HFF-Myc (cell line): ENCODE results near the gene NELFB.

Source experiments
- DNase-seq: peaks from one replicate; pipeline ENCODE4 v3.0.0-alpha.2; 2011; ENCODE audit warnings: low read depth; ENCODE audit errors: extremely low read depth
- H3K4me3 ChIP-seq: replicated peaks from 2 replicates; pipeline ENCODE4 v1.5.1; 2011; ENCODE audit warnings: low read depth, mild to moderate bottlenecking, control low read depth, low read length
- TF ChIP-seq, protein P1 (sequence below): IDR thresholded peaks from 2 replicates; pipeline ENCODE4 v1.5.1; 2012; ENCODE audit warnings: mild to moderate bottlenecking, low read depth, low read length, control low read depth; ENCODE audit errors: missing control alignments

Gene NELFB

DNA sequence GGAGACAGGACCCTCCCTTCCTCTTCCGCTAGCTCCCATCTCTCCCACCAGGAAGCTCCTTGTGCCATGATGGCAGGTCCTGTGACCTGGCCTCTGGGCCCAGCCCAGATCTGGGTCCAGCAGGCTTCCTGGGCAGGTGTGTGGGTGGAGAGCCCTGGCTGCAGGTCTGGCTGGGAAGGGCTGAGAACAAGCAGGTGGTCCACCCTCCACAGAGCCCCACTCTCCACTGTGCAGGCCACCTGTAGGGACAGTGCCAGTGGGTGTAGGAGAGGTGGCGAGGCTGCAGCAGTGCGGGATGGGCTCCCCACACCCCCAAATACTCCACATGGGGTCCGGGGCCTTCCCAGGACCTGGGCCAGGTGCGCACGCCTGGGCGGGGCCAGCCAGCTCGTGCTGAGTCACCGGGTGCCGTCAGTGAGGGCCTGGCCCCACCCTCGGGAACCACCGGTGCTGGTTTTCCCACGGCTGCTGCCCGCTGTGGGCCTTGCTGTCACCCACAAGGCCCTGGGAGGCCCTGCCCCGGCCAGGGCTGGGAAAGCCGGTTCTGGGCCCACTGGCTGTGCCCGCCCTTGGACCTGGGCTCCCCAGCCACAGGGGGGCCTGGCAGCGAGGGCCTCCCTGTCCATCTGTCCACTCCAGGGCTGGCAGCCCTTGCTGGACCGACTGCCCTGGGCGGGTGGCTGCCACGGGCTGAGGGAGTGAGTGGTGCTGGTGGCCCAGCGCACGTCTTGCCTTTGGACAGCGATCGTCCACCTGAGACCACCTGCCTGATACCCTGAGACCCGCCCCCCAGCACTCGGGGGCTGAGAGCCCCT is 56.3 kb downstream of the NELFB start:
- no peak overlapping the region for H3K4me3 ChIP-seq
- TF ChIP-seq, protein P1, sequence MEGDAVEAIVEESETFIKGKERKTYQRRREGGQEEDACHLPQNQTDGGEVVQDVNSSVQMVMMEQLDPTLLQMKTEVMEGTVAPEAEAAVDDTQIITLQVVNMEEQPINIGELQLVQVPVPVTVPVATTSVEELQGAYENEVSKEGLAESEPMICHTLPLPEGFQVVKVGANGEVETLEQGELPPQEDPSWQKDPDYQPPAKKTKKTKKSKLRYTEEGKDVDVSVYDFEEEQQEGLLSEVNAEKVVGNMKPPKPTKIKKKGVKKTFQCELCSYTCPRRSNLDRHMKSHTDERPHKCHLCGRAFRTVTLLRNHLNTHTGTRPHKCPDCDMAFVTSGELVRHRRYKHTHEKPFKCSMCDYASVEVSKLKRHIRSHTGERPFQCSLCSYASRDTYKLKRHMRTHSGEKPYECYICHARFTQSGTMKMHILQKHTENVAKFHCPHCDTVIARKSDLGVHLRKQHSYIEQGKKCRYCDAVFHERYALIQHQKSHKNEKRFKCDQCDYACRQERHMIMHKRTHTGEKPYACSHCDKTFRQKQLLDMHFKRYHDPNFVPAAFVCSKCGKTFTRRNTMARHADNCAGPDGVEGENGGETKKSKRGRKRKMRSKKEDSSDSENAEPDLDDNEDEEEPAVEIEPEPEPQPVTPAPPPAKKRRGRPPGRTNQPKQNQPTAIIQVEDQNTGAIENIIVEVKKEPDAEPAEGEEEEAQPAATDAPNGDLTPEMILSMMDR, result no peak
- DNase-seq, result no peak

DNA sequence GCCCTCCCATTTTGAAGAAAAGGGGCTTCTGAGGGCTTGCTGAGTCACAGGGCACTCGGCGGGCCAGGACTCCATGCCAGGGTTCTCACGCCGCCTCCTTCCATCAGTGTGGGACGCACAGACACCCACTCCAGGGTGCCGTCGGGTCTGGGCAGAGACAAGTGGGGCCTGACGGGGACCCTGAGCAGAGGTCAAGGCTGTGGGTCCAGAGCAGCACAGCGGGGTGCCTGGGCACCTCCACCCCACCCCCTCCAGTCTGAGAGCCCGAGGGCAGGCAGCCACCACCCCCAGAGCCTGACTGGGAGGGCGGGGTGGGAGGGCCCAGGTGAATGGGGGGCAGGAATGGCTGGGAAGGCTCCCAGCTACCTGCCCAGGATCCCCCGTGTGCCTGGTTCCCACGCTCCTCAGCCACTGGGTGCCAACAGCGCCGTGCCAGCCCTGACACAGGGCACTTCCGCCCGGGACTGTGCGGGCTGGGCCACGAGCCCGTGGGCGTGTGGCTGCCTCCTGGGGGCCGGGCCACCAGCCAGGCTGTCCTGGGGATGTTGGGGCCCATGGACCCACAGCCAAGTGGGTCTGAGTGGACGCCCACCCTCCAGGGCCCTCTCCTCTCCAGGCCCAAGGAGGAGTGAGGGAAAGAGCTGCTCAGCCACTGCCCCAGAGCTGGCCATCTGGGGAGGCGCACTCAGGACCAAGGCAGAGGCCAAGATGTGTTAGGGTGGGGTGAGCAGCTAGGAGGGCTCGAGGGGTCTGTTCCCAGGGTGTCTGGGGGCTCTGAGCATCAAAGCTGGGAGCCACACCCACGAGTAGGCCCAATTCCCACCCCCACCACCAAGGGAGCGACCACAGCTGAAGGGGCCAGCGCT is 57.1 kb downstream of the NELFB start:
- no peak overlapping the region for H3K4me3 ChIP-seq
- DNase-seq, result no peak
- TF ChIP-seq, protein P1, result no peak

DNA sequence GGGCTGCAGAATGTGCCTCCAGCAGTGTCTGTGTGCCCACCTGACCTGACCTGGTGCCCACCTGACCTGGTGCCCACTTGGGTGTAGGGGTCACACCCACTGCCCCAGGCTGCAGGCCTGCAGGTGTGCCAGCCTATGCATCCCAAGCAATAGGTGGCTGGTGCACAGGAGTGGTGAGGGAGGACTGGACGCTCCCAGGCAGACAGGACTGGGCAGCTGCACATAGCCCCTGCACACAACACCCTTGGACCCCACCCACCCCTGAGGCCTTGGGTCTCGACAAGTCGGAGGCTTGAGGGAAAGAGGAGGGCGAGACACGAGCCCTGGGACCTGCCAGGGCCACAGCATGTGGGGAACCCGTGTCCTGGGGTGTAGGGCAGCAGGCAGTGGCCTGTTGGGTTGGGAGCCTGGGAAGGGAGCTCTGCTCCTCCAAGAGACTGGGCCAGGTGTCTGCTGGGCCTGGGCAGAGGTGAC is 57.8 kb downstream of the NELFB start:
- no peak for DNase-seq
- H3K4me3 ChIP-seq, result no peak overlapping the region
- TF ChIP-seq, protein P1, result no peak

DNA sequence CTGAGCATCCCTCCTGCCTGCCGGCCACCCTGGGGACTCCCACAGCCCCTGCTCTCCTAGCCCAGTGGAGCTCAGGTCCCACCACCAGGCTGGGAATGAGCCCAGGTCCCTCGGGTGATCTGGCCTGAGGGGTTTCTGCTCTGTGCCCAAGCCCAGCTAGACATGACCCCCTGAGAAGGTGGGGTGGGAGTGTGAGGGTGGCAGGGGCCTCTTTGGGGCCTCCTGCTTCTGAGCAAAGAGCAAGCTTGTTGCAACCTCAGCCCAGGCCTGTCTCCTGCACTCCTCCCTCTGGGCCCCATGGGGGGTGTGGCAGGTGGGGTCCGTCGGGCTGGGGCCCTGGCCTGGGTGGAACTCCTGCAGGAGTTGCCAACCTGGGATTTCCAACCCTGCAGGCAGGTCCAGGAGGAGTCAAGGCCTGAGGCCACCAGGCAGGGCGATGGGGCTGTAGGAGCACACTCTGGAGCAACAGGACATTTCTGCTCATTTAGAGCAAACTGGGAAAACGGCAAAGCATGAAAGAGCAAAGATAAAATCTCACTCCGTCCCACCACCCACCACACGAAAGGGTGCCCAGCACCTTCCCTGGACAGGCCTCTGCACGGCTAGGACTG is 58.3 kb downstream of the NELFB start:
- DNase-seq, result no peak
- TF ChIP-seq, protein P1, result no peak
- no peak overlapping the region for H3K4me3 ChIP-seq

DNA sequence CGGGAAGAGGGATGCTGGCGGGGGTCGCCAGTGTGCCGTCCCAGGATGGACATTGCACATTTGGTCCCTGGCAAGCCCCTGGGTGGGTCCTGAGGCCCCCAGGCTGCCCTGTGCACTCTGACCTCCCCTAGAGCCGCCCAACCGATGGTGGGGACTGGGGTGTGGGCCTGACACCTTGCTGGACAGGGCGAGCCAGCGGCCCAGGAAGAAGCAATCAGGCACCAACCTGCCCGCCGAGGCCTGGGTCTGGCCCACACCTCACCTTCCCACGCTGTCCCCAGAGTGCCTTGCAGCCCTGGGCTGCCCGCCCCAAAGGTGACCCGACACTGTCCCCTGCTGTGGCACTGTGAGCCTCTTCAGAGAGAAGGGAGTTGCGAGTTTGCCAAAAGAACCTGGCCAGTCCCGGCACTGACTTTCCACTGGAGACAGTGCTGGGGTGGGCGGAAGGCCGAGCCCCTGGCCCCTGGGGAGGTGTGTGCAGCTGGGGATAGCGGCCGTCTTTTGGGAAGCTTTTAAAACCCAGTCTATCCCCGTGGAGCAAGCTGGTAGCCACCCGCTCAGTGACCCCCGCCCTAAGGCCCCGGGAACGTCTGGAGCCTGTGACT is 58.9 kb downstream of the NELFB start:
- TF ChIP-seq, protein P1, result no peak
- no peak for DNase-seq
- no peak overlapping the region for H3K4me3 ChIP-seq

DNA sequence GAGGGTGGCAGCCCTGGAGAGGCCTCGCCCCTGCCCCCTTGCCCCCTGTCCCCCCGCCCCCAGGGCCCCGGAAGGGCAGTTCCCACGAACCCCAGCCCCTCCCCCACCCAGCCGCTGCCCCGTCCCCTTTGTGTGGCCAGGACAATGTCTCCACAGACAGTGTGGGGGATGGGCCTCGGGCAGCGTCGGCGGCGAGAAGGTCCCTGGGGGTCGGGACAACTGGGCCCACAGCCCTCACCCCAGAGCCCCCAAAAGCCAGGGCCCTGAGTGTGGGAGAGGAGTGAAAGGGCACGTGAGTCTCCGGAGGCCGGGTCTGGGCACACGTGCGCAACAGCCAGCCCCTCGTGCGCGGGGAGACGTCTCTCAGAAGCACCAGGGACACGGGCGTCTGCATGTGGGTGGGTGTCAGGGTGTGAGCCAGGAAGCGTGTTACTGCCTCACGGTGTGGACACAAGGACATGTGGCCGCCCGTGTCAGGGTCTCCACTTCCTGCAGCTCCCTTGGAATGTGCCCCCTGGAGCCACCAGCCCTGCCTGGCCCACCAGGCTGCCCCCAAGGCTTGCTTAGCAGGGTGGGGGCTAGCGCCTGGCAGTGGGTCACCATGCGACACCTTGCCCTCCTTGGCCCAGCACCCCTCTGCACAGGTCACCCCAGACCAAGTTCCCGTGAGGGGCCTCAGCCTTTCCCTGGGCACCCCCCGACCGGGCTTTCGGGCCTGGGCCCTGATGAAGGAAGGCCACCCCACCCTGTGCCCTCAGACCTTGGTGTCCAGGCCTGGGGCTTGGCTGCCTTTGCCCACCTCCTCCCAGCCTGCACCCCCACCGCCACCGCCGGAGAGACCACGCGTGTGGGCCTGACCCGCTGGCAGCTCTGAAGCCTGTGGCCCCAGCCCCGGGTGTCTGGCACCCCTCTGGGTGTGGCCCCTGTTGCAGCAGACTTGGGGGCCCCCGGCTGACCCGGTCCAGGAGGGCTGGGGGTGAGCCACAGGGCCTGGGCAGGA is 59.7 kb downstream of the NELFB start:
- DNase-seq, result no peak
- TF ChIP-seq, protein P1, result no peak
- no peak overlapping the region for H3K4me3 ChIP-seq
